HEK293 (cell line): ENCODE results near the gene GRM5.

ENCODE experiments used
- CTCF ChIA-PET: fragments of 350-600 bp; formaldehyde crosslinking; extraction: SDS; loops from one replicate; lab custom pipeline; 2021; ENCODE audit warnings: antibody characterized with exemption; lab: Yijun Ruan, JAX
- POLR2A ChIA-PET: fragments of 300-600 bp; formaldehyde crosslinking; extraction: SDS; loops from one replicate; lab custom pipeline; 2020; ENCODE audit warnings: antibody characterized with exemption, inconsistent platforms; lab: Yijun Ruan, JAX
- H3K27ac ChIP-seq: fragments of 200-500 bp; sonication (Bioruptor generic); 2 replicates; pipeline ENCODE4 v1.5.1; 2014; ENCODE audit warnings: low read depth, low read length, control low read depth, inconsistent platforms; ENCODE audit errors: extremely low read depth
- H3K36me3 ChIP-seq, 2 experiments: fragments of 200-500 bp in 1 of 2; sonication (Bioruptor generic) in 1 of 2; 1 replicate in 1 of 2; 2 replicates in 1 of 2; pipeline ENCODE4 v1.5.1; 2014 to 2017; ENCODE audit warnings: inconsistent platforms in 2 of 2, low read length in 2 of 2; ENCODE audit not compliant: control insufficient read depth in 2 of 2, insufficient read depth in 1 of 2
- H3K4me1 ChIP-seq: fragments of 200-500 bp; sonication (Bioruptor generic); 2 replicates; pipeline ENCODE4 v1.5.1; 2014; ENCODE audit warnings: mild to moderate bottlenecking, low read length, inconsistent platforms; ENCODE audit not compliant: control insufficient read depth, insufficient read depth
- H3K4me3 ChIP-seq: 2 replicates; pipeline ENCODE4 v1.5.1; 2011; ENCODE audit warnings: low read depth, mild to moderate bottlenecking, control low read depth, low read length, moderate library complexity
- H3K9me3 ChIP-seq: fragments of 200-500 bp; sonication (Bioruptor generic); 2 replicates; pipeline ENCODE4 v1.5.1; 2014; ENCODE audit warnings: low read depth, low read length, inconsistent platforms; ENCODE audit not compliant: control insufficient read depth, insufficient read depth
- GLIS1 ChIP-seq: fragments of 450-650 bp; formaldehyde crosslinking; IDR thresholded peaks from 2 replicates; pipeline ENCODE4 v1.5.1; 2016; ENCODE audit warnings: missing biosample characterization, missing genetic modification characterization
- KLF9 ChIP-seq: fragments of 450-650 bp; formaldehyde crosslinking; IDR thresholded peaks from 2 replicates; pipeline ENCODE4 v1.5.1; 2016; ENCODE audit warnings: missing biosample characterization, missing genetic modification characterization, low read depth
- OVOL3 ChIP-seq: fragments of 450-650 bp; formaldehyde crosslinking; IDR thresholded peaks from 2 replicates; pipeline ENCODE4 v1.5.1; 2016; ENCODE audit warnings: missing biosample characterization, missing genetic modification characterization
- SP3 ChIP-seq: fragments of 450-650 bp; formaldehyde crosslinking; IDR thresholded peaks from 2 replicates; pipeline ENCODE4 v1.5.1; 2016; ENCODE audit warnings: missing biosample characterization, missing genetic modification characterization
- TCF7L2 ChIP-seq: IDR thresholded peaks from 2 replicates; pipeline ENCODE4 v1.6.1; 2011; ENCODE audit warnings: low read depth, mild to moderate bottlenecking, inconsistent platforms, low read length, moderate library complexity, borderline replicate concordance
- TRIM28 ChIP-seq: IDR thresholded peaks from 2 replicates; pipeline ENCODE4 v1.6.1; 2011; ENCODE audit warnings: low read length, control low read depth, borderline replicate concordance
- ZFP69B ChIP-seq: fragments of 450-650 bp; formaldehyde crosslinking; IDR thresholded peaks from 2 replicates; pipeline ENCODE4 v1.5.1; 2016; ENCODE audit warnings: missing biosample characterization, missing genetic modification characterization
- ZNF10 ChIP-seq: fragments of 450-650 bp; formaldehyde crosslinking; IDR thresholded peaks from 2 replicates; pipeline ENCODE4 v1.5.1; 2017; ENCODE audit warnings: missing biosample characterization, missing genetic modification characterization
- ZNF157 ChIP-seq: fragments of 450-650 bp; formaldehyde crosslinking; IDR thresholded peaks from 2 replicates; pipeline ENCODE4 v1.5.1; 2016; ENCODE audit warnings: missing biosample characterization, missing genetic modification characterization
- ZNF211 ChIP-seq: fragments of 450-650 bp; formaldehyde crosslinking; IDR thresholded peaks from 2 replicates; pipeline ENCODE4 v1.5.1; 2016; ENCODE audit warnings: low read depth, missing biosample characterization, missing genetic modification characterization
- ZNF391 ChIP-seq: fragments of 450-650 bp; formaldehyde crosslinking; IDR thresholded peaks from 2 replicates; pipeline ENCODE4 v1.5.1; 2016; ENCODE audit warnings: low read depth, missing biosample characterization, missing genetic modification characterization, borderline replicate concordance
- ZNF555 ChIP-seq: fragments of 450-650 bp; formaldehyde crosslinking; conservative IDR thresholded peaks from 2 replicates; pipeline ENCODE4 v1.5.1; 2017; ENCODE audit warnings: missing biosample characterization, mild to moderate bottlenecking, missing genetic modification characterization, inconsistent platforms
- ZNF654 ChIP-seq: fragments of 450-650 bp; formaldehyde crosslinking; IDR thresholded peaks from 2 replicates; pipeline ENCODE4 v1.5.1; 2016; ENCODE audit warnings: low read depth, missing biosample characterization, missing genetic modification characterization
- ZNF830 ChIP-seq: fragments of 450-650 bp; IDR thresholded peaks from 2 replicates; pipeline ENCODE4 v1.5.0; 2018; ENCODE audit warnings: missing biosample characterization, missing genetic modification characterization, low read depth, mild to moderate bottlenecking, moderate library complexity
- ZSCAN30 ChIP-seq: fragments of 450-650 bp; IDR thresholded peaks from 2 replicates; pipeline ENCODE4 v1.5.1; 2018; ENCODE audit warnings: missing biosample characterization, mild to moderate bottlenecking, missing genetic modification characterization, moderate library complexity
- TF ChIP-seq, protein P1 (sequence below): fragments of 450-650 bp; IDR thresholded peaks from 2 replicates; pipeline ENCODE4 v1.5.1; 2018; ENCODE audit warnings: missing biosample characterization, missing genetic modification characterization
- TF ChIP-seq, protein P2 (sequence below): fragments of 450-650 bp; formaldehyde crosslinking; IDR thresholded peaks from 2 replicates; pipeline ENCODE4 v1.5.1; 2016; ENCODE audit warnings: missing biosample characterization, missing genetic modification characterization
- TF ChIP-seq, protein P3 (sequence below): fragments of 450-650 bp; formaldehyde crosslinking; IDR thresholded peaks from 2 replicates; pipeline ENCODE4 v1.5.1; 2016; ENCODE audit warnings: missing biosample characterization, missing genetic modification characterization

Gene GRM5

DNA sequence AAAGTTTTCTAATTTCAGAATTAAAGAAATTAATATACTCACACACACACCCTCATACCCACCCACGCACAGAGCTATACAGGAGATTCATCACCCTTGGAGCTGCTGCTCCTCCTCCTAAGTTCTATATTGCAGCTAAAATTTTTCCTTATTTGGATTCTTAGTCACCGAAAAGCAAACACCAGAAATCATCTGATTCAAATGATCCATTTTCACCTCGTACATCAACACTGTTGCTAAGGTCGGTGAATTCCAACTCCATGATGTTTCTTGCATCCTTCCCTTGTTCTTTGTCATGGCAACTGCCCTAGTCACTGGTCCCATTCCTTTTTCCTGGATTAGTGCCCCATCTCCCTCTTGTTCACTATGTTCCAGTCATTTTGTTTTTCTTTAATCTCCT lies 286.2 kb downstream of the GRM5 start (continued):
- TF ChIP-seq, protein P1, sequence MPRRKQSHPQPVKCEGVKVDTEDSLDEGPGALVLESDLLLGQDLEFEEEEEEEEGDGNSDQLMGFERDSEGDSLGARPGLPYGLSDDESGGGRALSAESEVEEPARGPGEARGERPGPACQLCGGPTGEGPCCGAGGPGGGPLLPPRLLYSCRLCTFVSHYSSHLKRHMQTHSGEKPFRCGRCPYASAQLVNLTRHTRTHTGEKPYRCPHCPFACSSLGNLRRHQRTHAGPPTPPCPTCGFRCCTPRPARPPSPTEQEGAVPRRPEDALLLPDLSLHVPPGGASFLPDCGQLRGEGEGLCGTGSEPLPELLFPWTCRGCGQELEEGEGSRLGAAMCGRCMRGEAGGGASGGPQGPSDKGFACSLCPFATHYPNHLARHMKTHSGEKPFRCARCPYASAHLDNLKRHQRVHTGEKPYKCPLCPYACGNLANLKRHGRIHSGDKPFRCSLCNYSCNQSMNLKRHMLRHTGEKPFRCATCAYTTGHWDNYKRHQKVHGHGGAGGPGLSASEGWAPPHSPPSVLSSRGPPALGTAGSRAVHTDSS (tag by site-specific recombination): no peak
- no peak for TF ChIP-seq ZNF157 (tag by site-specific recombination)
- no peak for TF ChIP-seq TRIM28

DNA sequence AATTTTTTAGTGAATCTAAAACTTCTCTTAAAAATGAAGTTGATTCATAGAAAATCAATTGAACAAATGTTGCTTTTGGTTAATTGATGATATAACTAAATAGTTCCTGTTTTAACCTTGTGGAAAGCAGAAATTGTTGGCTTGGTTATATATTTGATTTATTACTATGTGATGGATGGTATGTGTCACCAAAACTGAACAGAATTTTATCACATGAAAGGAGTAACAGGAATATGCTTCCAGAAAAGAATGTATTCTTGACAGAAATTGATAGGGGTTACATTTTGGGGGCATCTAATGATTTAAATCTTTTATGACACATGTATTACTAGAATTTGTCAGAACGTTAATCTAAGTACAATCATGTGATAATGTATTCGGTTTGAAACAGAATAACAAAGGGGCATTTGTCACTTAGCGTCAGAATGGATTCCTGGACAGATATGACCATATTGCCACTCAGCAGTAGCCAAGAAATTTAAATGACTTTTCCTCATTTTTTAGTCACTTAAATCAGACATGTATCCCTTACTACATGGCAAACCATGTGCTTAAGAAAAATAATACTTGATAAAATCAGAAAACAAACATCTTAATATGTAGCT lies 295.2 kb downstream of the GRM5 start:
- Histone ChIP-seq H3K4me1 (no peaks in the 10 kb centered on the region), H3K9me3 (no peaks in the 10 kb centered on the region), H3K4me3 (no peak overlapping the region), H3K36me3 (no peaks in the 10 kb centered on the region), H3K27ac (no peak overlapping the region)
- ChIA-PET POLR2A (no interaction called here), CTCF (no interaction called here)
- TF ChIP-seq ZNF211 (tag by site-specific recombination) (no peak), SP3 (no peak), OVOL3 (tag by site-specific recombination) (no peak), ZNF830 (tag by site-specific recombination) (no peak), TCF7L2 (no peak), ZNF654 (no peak), GLIS1 (no peak), ZNF555 (no peak), ZFP69B (tag by site-specific recombination) (no peak), KLF9 (tag by site-specific recombination) (no peak)
- TF ChIP-seq, protein P2, sequence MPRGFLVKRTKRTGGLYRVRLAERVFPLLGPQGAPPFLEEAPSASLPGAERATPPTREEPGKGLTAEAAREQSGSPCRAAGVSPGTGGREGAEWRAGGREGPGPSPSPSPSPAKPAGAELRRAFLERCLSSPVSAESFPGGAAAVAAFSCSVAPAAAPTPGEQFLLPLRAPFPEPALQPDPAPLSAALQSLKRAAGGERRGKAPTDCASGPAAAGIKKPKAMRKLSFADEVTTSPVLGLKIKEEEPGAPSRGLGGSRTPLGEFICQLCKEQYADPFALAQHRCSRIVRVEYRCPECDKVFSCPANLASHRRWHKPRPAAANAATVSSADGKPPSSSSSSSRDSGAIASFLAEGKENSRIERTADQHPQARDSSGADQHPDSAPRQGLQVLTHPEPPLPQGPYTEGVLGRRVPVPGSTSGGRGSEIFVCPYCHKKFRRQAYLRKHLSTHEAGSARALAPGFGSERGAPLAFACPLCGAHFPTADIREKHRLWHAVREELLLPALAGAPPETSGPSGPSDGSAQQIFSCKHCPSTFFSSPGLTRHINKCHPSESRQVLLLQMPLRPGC: no peak
- TF ChIP-seq, protein P3, sequence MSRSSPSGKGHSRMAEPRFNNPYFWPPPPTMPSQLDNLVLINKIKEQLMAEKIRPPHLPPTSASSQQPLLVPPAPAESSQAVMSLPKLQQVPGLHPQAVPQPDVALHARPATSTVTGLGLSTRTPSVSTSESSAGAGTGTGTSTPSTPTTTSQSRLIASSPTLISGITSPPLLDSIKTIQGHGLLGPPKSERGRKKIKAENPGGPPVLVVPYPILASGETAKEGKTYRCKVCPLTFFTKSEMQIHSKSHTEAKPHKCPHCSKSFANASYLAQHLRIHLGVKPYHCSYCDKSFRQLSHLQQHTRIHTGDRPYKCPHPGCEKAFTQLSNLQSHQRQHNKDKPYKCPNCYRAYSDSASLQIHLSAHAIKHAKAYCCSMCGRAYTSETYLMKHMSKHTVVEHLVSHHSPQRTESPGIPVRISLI: no peak

DNA sequence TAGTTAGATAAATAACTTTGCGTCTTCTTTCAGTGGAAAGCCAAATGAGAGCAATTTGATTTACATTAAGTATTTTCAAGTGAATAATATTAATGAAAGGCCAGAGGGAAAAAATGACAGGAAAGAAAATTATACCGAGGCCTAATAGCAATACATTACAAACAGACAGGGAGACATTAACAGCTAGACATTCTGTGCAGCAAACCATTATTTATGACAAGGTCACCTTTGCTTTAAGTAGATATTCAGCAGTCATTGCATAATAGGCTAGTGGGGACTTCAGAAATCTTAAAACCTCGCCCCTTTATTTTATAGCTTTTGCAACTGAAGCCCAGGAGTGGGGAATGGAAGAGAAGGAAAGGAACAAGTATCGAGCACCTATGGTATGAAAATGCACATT lies 321.6 kb downstream of the GRM5 start:
- Histone ChIP-seq H3K9me3 (no peaks in the 10 kb centered on the region), H3K36me3 (no peaks in the 10 kb centered on the region), H3K4me1 (no peaks in the 10 kb centered on the region), H3K4me3 (no peak overlapping the region), H3K27ac (no peak overlapping the region)
- TF ChIP-seq OVOL3 (tag by site-specific recombination) (no peak), ZNF10 (no peak), ZSCAN30 (tag by site-specific recombination) (no peak), ZNF391 (tag by site-specific recombination) (no peak), SP3 (no peak), ZFP69B (tag by site-specific recombination) (no peak)
- CTCF ChIA-PET: no interaction called here
- POLR2A ChIA-PET: no interaction called here
